GM20000 (cell line): Measurements from ENCODE around the gene LRRC45.

Experiments
- DNase-seq: peaks from one replicate; pipeline ENCODE4 v3.0.0; 2012; ENCODE audit warnings: low spot score
- CTCF ChIP-seq: IDR thresholded peaks from 2 replicates; pipeline ENCODE4 v1.5.1; 2012; ENCODE audit warnings: mild to moderate bottlenecking, control low read depth; ENCODE audit errors: extremely low read depth, missing control alignments

The LRRC45 gene

GRCh38 chr17:82042649-82043048, 19.5 kb downstream of the LRRC45 start:
- no peak for TF ChIP-seq CTCF
- no peak for DNase-seq

DNA sequence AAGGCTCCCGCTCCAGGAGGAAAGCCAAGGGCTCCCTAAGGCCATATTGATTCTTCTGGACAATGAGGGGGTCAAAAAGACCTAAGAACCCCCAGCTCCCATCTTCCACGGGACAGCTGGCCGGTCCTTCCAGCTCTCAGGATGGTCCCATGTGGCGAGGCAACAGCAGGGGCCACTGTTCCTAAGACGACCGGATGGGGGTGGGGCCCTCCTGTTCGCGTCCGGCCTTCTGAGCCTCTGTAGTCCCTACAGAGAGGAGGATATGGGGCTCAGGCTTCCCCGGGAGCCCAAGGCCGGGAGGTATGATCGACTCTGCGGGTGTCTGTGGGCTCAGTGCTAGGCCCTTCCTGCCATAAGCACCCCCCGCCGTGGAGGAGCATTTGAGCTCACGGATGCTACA, 20.4 kb downstream of the LRRC45 start:
- no peak for DNase-seq
- no peak for TF ChIP-seq CTCF

DNA sequence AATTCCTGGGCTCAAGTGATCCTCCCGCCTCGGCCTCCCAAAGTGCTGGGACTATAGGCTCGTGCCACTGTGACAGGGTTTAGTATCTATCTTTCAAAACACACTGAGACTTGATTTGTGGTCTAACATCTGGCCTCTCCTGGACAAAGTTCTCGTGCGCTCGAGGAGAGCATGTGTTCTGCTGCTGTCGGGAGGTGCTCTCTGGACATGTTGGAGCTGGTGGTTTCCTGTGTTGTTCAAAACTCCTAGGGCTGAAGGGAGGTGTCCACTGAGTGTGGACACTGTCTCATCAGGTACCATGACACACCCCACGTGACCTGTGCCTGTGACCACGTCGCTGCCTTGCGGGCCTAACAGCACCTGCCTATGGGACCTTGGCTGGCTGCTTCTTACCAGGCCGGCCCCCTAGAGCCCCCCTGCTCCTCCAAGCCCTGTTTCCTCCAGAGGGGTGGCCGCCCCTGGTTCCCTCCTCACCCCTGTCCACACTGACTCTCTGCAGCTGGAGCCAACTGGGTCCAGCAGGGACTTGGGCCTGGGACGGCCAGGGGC, 22.9 kb downstream of the LRRC45 start:
- no peak for DNase-seq
- TF ChIP-seq CTCF, result no peak

- no peak for DNase-seq
- TF ChIP-seq CTCF, result no peak
These were observed 23.8 kb downstream of the LRRC45 start for GRCh38 chr17:82046903-82047302.

DNA sequence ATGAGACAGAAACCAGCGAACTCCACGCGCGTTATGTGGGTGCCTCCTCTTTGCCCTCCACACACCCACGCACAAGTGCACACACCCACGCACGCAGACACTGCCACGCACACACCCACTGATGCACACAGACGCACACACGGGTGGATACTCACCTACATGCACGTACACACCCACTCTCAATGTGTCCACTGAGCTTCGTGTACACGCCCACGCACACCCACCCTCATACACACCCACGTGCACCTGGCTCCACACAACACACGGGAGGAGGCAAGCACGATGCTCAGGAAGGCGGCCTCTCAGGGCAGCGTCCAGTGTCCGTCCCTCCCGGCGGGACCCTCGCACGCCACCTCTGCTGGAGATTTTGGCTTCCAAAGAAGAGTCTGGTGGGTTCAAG, 24.3 kb downstream of the LRRC45 start:
- no peak for TF ChIP-seq CTCF
- no peak for DNase-seq

GRCh38 chr17:82047914-82048570, 24.9 kb downstream of the LRRC45 start:
- no peak for TF ChIP-seq CTCF
- DNase-seq, result no peak

- no peak for TF ChIP-seq CTCF
- DNase-seq, result no peak
These were observed 25.5 kb downstream of the LRRC45 start for GRCh38 chr17:82048571-82048971.
